ENCODE data around the gene ZBTB7C.

DNA sequence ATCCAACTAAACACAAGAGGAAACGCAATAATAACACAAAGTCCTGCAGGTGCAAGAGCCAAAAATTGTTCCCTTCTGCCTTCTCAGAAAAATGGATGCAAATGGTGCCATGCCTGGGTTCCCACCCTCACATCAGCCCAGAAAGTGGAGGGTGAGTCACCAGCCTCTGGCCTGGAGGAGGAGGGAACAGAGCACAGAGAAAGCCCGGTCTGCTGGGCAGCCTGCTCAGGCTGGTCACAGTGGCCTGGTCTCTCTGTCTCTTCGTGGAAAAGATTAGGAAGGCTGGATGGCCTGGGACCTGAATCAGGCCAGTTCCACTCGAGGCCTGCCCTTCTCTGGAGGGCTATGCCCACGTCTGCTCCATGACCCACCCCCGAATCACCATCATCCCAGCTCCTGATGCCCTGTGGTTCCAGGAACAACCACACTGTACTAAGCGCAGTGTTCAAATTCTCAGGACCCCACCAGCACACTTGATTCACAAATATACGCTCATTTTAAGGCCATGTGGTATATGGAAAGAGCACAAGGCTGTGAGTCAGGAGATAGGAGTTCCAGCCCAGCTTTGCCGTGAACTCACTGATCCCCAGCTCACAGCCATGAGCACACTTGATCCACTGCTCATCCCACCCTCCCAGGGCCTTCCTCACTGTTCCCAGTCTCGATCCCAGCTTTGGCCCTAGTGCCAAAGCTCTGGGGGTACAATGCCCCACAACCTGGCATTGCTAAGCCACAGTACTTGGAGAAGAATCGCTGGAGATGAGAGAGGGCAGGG is 82.1 kb downstream of the ZBTB7C start:
- TF ChIP-seq, protein P1, sequence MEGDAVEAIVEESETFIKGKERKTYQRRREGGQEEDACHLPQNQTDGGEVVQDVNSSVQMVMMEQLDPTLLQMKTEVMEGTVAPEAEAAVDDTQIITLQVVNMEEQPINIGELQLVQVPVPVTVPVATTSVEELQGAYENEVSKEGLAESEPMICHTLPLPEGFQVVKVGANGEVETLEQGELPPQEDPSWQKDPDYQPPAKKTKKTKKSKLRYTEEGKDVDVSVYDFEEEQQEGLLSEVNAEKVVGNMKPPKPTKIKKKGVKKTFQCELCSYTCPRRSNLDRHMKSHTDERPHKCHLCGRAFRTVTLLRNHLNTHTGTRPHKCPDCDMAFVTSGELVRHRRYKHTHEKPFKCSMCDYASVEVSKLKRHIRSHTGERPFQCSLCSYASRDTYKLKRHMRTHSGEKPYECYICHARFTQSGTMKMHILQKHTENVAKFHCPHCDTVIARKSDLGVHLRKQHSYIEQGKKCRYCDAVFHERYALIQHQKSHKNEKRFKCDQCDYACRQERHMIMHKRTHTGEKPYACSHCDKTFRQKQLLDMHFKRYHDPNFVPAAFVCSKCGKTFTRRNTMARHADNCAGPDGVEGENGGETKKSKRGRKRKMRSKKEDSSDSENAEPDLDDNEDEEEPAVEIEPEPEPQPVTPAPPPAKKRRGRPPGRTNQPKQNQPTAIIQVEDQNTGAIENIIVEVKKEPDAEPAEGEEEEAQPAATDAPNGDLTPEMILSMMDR (conservative IDR thresholded peaks at IDR 0.05; ENCODE audit: low read length): no peak
- TF ChIP-seq EZH2phosphoT487 (IDR thresholded peaks at IDR 0.05; ENCODE audit: borderline replicate concordance): no peak

All from Loucy (cell line).